ENCODE data around the gene MUS81.

MUS81 gene

GRCh38 chr11:65883786-65884715, 23.8 kb downstream of the MUS81 start:
- TF ChIP-seq ZFX (IDR thresholded peaks at IDR 0.05; ENCODE audit: borderline replicate concordance): no peak
- no peak for TF ChIP-seq CTCF (IDR thresholded peaks at IDR 0.05)
- H3K27ac ChIP-seq: no peak overlapping the region

GRCh38 chr11:65884716-65885092, 24.5 kb downstream of the MUS81 start:
- no peak overlapping the region for H3K27ac ChIP-seq
- TF ChIP-seq CTCF (IDR thresholded peaks at IDR 0.05) (peak; percentile 99), ZFX (IDR thresholded peaks at IDR 0.05; ENCODE audit: borderline replicate concordance) (no peak)

GRCh38 chr11:65885231-65885630, 25.0 kb downstream of the MUS81 start:
- no peak overlapping the region for H3K27ac ChIP-seq
- TF ChIP-seq CTCF (IDR thresholded peaks at IDR 0.05) (no peak), ZFX (IDR thresholded peaks at IDR 0.05; ENCODE audit: borderline replicate concordance) (no peak)

GRCh38 chr11:65885808-65886536, 25.7 kb downstream of the MUS81 start:
- TF ChIP-seq ZFX (IDR thresholded peaks at IDR 0.05; ENCODE audit: borderline replicate concordance) (no peak), CTCF (IDR thresholded peaks at IDR 0.05) (no peak)
- H3K27ac ChIP-seq: peak overlapping the region; percentile 82; the same call in 1 of the 2 replicates

- no peak for TF ChIP-seq CTCF (IDR thresholded peaks at IDR 0.05)
- no peak for TF ChIP-seq ZFX (IDR thresholded peaks at IDR 0.05; ENCODE audit: borderline replicate concordance)
- peak overlapping the region; percentile 82 for H3K27ac ChIP-seq
Measured at GRCh38 chr11:65886826-65887722, 26.8 kb downstream of the MUS81 start.

- peak overlapping the region; percentile 82 for H3K27ac ChIP-seq
- no peak for TF ChIP-seq CTCF (IDR thresholded peaks at IDR 0.05)
- no peak for TF ChIP-seq ZFX (IDR thresholded peaks at IDR 0.05; ENCODE audit: borderline replicate concordance)
Measured at GRCh38 chr11:65887723-65888162, 27.5 kb downstream of the MUS81 start.
